Left renal pelvis (tissue), 4 donors: ENCODE measurements around the gene HSCB. TPM values are rescaled to one million over a fixed set of nuclear protein-coding genes. Genes with fewer than 3 reads are reported as not detected.

Experiments used
- polyA plus RNA-seq, 4 donors: library from polyadenylated mRNA; unstranded; fragments of 120-200 nt; gene quantifications; one replicate each; pipeline ENCODE4 v1.2.1, GENCODE V29; 2013; ENCODE audit not compliant: insufficient read length in 4 of 4

The HSCB gene
- polyA plus RNA-seq, 4 donors, result 16.1 to 24.5 (median 21.8) TPM

Other genes starting within 250 kb of the HSCB start
- gene TTC28, start 62.2 kb upstream of the HSCB start, polyA plus RNA-seq, result 10 to 100 TPM; 34.8 to 51.9 (median 36.8) TPM
- gene CHEK2, start 219 bp upstream of the HSCB start, polyA plus RNA-seq, result 10 to 100 TPM; 12.3 to 20.6 (median 14.2) TPM
- 10 to 100 TPM; 34.3 to 44.9 (median 39.9) TPM for gene CCDC117, start 30.7 kb downstream of the HSCB start, polyA plus RNA-seq
- 100 to 1,000 TPM; 116 to 169 (median 136) TPM for gene XBP1, start 58.5 kb downstream of the HSCB start, polyA plus RNA-seq
- 10 to 100 TPM in 3 of 4 donors, 1 to 10 TPM in 1; 9.6 to 30.3 (median 29.2) TPM for gene ZNRF3, start 141.5 kb downstream of the HSCB start, polyA plus RNA-seq